Astrocyte (in vitro differentiated cells and primary cell): ENCODE data around the gene USP6NL. TPM values are rescaled to one million over a fixed set of nuclear protein-coding genes. Genes with fewer than 3 reads are reported as not detected.
A peak's percentile ranks its signal among the peaks of the same experiment; 100 is the strongest.

Experiments
- DNase-seq: peaks from one replicate; pipeline ENCODE4 v3.0.0-alpha.2; 2010; ENCODE audit warnings: low read depth
- FAIRE-seq: peaks from 2 replicates; lab custom pipeline; 2011; peaks lifted over from hg19 to GRCh38; lab: Jason Lieb, UNC
- H2AFZ ChIP-seq: 2 replicates; pipeline ENCODE4 v1.6.0; 2012; ENCODE audit warnings: low read depth, low read length, inconsistent platforms
- H3K27ac ChIP-seq: 2 replicates; pipeline ENCODE4 v1.5.1; 2011; ENCODE audit warnings: low read depth, low read length, inconsistent platforms
- H3K27me3 ChIP-seq: 2 replicates; pipeline ENCODE4 v1.6.0; 2011; ENCODE audit warnings: low read length, inconsistent platforms; ENCODE audit not compliant: insufficient read depth
- H3K36me3 ChIP-seq: 2 replicates; pipeline ENCODE4 v1.5.1; 2011; ENCODE audit warnings: low read length, inconsistent platforms; ENCODE audit not compliant: insufficient read depth
- H3K4me1 ChIP-seq: 2 replicates; pipeline ENCODE4 v1.5.1; 2011; ENCODE audit warnings: low read length, inconsistent platforms; ENCODE audit not compliant: insufficient read depth
- H3K4me2 ChIP-seq: 2 replicates; pipeline ENCODE4 v1.6.0; 2012; ENCODE audit warnings: low read length, inconsistent platforms
- H3K4me3 ChIP-seq: 2 replicates; pipeline ENCODE4 v1.5.1; 2011; ENCODE audit warnings: low read depth, mild to moderate bottlenecking, low read length, inconsistent platforms; ENCODE audit not compliant: insufficient read depth
- H3K79me2 ChIP-seq: 2 replicates; pipeline ENCODE4 v1.6.0; 2012; ENCODE audit warnings: mild to moderate bottlenecking, low read length, inconsistent platforms; ENCODE audit not compliant: insufficient read depth
- H3K9ac ChIP-seq: 2 replicates; pipeline ENCODE4 v1.6.0; 2012; ENCODE audit warnings: mild to moderate bottlenecking, low read length, inconsistent platforms
- H3K9me3 ChIP-seq: 2 replicates; pipeline ENCODE4 v1.5.1; 2012; ENCODE audit warnings: low read depth, mild to moderate bottlenecking, low read length, inconsistent platforms; ENCODE audit not compliant: insufficient read depth
- H4K20me1 ChIP-seq: 2 replicates; pipeline ENCODE4 v1.6.0; 2012; ENCODE audit warnings: low read length, inconsistent platforms; ENCODE audit not compliant: insufficient read depth
- H3K27ac Mint-ChIP-seq: one replicate; pipeline ENCODE4 v1.8.0; 2021; ENCODE audit warnings: mild to moderate bottlenecking, mixed read lengths; ENCODE audit not compliant: unreplicated experiment
- H3K27me3 Mint-ChIP-seq: one replicate; pipeline ENCODE4 v1.8.0; 2021; ENCODE audit warnings: low read depth, mixed read lengths; ENCODE audit not compliant: unreplicated experiment
- H3K36me3 Mint-ChIP-seq: one replicate; pipeline ENCODE4 v1.8.0; 2021; ENCODE audit warnings: low read depth, mixed read lengths; ENCODE audit not compliant: unreplicated experiment
- H3K4me1 Mint-ChIP-seq: one replicate; pipeline ENCODE4 v1.8.0; 2021; ENCODE audit warnings: low read depth, mixed read lengths; ENCODE audit not compliant: unreplicated experiment
- H3K4me3 Mint-ChIP-seq: one replicate; pipeline ENCODE4 v1.8.0; 2021; ENCODE audit warnings: mild to moderate bottlenecking, moderate library complexity, mixed read lengths; ENCODE audit not compliant: unreplicated experiment
- H3K9me3 Mint-ChIP-seq: one replicate; pipeline ENCODE4 v1.8.0; 2021; ENCODE audit warnings: mild to moderate bottlenecking, mixed read lengths; ENCODE audit not compliant: unreplicated experiment
- CTCF ChIP-seq: IDR thresholded peaks from 2 replicates; pipeline ENCODE4 v1.5.1; 2011; ENCODE audit warnings: low read depth, mild to moderate bottlenecking, inconsistent platforms, low read length, moderate library complexity; ENCODE audit not compliant: insufficient read depth
- EZH2 ChIP-seq: IDR thresholded peaks from 2 replicates; pipeline ENCODE4 v1.6.1; 2012; ENCODE audit warnings: mild to moderate bottlenecking, low read length, inconsistent platforms; ENCODE audit not compliant: insufficient read depth
- total RNA-seq: library from RNA; stranded (reverse); gene quantifications from 2 replicates; pipeline ENCODE4 v1.2.1, GENCODE V29; 2021

Gene USP6NL
- total RNA-seq, 1 donor from 2014 or later: 16.6 TPM

- no peak for FAIRE-seq
- H3K27ac Mint-ChIP-seq: no peak overlapping the region
- peaks cover 2% of the 10 kb centered on the region for H3K36me3 Mint-ChIP-seq
- H2AFZ ChIP-seq: no peak overlapping the region
- H3K27me3 Mint-ChIP-seq: no peaks in the 10 kb centered on the region
- no peak overlapping the region for H3K4me3 ChIP-seq
- peaks cover 58% of the 10 kb centered on the region for H4K20me1 ChIP-seq
- peaks cover 13% of the 10 kb centered on the region for H3K4me1 ChIP-seq
- no peak for TF ChIP-seq EZH2
- TF ChIP-seq CTCF: no peak
- H3K27me3 ChIP-seq: no peaks in the 10 kb centered on the region
- H3K9me3 ChIP-seq: no peaks in the 10 kb centered on the region
- H3K4me3 Mint-ChIP-seq: no peak overlapping the region
- H3K4me2 ChIP-seq: no peak overlapping the region
- DNase-seq: no peak
- peaks cover 95% of the 10 kb centered on the region for H3K79me2 ChIP-seq
- peaks cover 26% of the 10 kb centered on the region for H3K4me1 Mint-ChIP-seq
- H3K9ac ChIP-seq: no peak overlapping the region
- H3K9me3 Mint-ChIP-seq: peaks cover 2% of the 10 kb centered on the region
- no peak overlapping the region for H3K27ac ChIP-seq
- no peaks in the 10 kb centered on the region for H3K36me3 ChIP-seq
Measured at GRCh38 chr10:11604865-11605650, 6.4 kb downstream of the USP6NL start.

DNA sequence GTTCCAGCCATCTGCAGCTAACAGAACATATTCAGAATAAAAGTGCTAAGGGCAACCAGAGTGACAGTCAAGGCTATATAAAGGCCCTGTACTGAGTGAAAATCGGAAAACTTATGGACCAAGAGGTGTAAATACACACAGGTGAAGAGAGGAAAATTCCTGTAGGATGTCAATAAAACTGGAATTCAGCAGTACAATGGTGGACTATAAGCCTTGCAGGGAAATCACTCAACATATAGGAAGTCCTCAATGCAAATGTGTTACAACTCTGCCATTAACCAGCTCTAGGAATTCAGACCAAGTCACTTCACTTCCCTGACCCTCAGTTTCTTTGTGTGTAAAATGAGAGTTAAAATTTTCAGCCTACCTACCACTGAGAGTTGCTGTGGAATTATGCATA is 7.7 kb downstream of the USP6NL start:
- Histone ChIP-seq H3K4me2 (no peak overlapping the region), H3K9me3 (no peaks in the 10 kb centered on the region), H3K36me3 (no peaks in the 10 kb centered on the region), H3K27ac (no peak overlapping the region), H4K20me1 (peaks cover 50% of the 10 kb centered on the region), H3K4me3 (no peak overlapping the region), H2AFZ (no peak overlapping the region), H3K9ac (no peak overlapping the region), H3K4me1 (peaks cover 8% of the 10 kb centered on the region), H3K27me3 (no peaks in the 10 kb centered on the region), H3K79me2 (peaks cover 95% of the 10 kb centered on the region)
- H3K4me1 Mint-ChIP-seq: peaks cover 16% of the 10 kb centered on the region
- no peak overlapping the region for H3K4me3 Mint-ChIP-seq
- H3K9me3 Mint-ChIP-seq: peaks cover 2% of the 10 kb centered on the region
- no peaks in the 10 kb centered on the region for H3K27me3 Mint-ChIP-seq
- FAIRE-seq (no peak), DNase-seq (no peak)
- H3K27ac Mint-ChIP-seq: no peak overlapping the region
- peaks cover 2% of the 10 kb centered on the region for H3K36me3 Mint-ChIP-seq
- TF ChIP-seq CTCF (no peak), EZH2 (no peak)

- peak; percentile 5 for FAIRE-seq
- peaks cover 93% of the 10 kb centered on the region for H3K79me2 ChIP-seq
Measured at GRCh38 chr10:11602919-11603523, 8.4 kb downstream of the USP6NL start.

More at GRCh38 chr10:11602919-11603523, 8.4 kb downstream of the USP6NL start:
- H3K9me3 ChIP-seq: no peaks in the 10 kb centered on the region
- H3K9me3 Mint-ChIP-seq: peaks cover 2% of the 10 kb centered on the region
- no peak overlapping the region for H2AFZ ChIP-seq
- H3K27me3 ChIP-seq: no peaks in the 10 kb centered on the region
- H4K20me1 ChIP-seq: peaks cover 46% of the 10 kb centered on the region
- H3K4me1 Mint-ChIP-seq: peaks cover 8% of the 10 kb centered on the region
- no peaks in the 10 kb centered on the region for H3K36me3 ChIP-seq
- peaks cover 8% of the 10 kb centered on the region for H3K4me1 ChIP-seq
- TF ChIP-seq EZH2 (no peak), CTCF (no peak)
- no peak overlapping the region for H3K27ac Mint-ChIP-seq
- H3K4me3 ChIP-seq: no peak overlapping the region
- H3K4me2 ChIP-seq: peak overlapping the region; percentile 22
- H3K27ac ChIP-seq: no peak overlapping the region
- no peak overlapping the region for H3K4me3 Mint-ChIP-seq
- H3K36me3 Mint-ChIP-seq: no peaks in the 10 kb centered on the region
- peak; percentile 46 for DNase-seq
- no peak overlapping the region for H3K9ac ChIP-seq
- H3K27me3 Mint-ChIP-seq: no peaks in the 10 kb centered on the region
